Activated CD4-positive, alpha-beta T cell treated with anti-CD3 and anti-CD28 coated beads, Interleukin-2, amount 10 ng/mL, durations not matched to agents 7 days and 5 days (primary cell): Measurements from ENCODE around the gene PSD2. TPM values are rescaled to one million over a fixed set of nuclear protein-coding genes. Genes with fewer than 3 reads are reported as not detected.

Source experiments
- CTCF ChIA-PET: fragments of 350-600 bp; sonication (Branson Sonifier 250); formaldehyde crosslinking; loops from one replicate; lab custom pipeline; 2021; ENCODE audit warnings: antibody characterized with exemption; lab: Charles Lee
- POLR2A ChIA-PET: fragments of 350-600 bp; sonication (Branson Sonifier 250); formaldehyde crosslinking; loops from one replicate; lab custom pipeline; 2021; ENCODE audit warnings: antibody characterized with exemption; lab: Charles Lee
- DNase-seq: peaks from one replicate; pipeline ENCODE4 v3.0.0-alpha.2; 2020
- H3K27ac Mint-ChIP-seq: one replicate; pipeline ENCODE4 v1.8.0; 2021; ENCODE audit warnings: mild to moderate bottlenecking, moderate library complexity, mixed read lengths
- H3K27me3 Mint-ChIP-seq: one replicate; pipeline ENCODE4 v1.8.0; 2021; ENCODE audit warnings: mixed read lengths
- H3K36me3 Mint-ChIP-seq: one replicate; pipeline ENCODE4 v1.8.0; 2021; ENCODE audit warnings: low read depth, mixed read lengths
- H3K4me1 Mint-ChIP-seq: one replicate; pipeline ENCODE4 v1.8.0; 2021; ENCODE audit warnings: mixed read lengths
- H3K4me3 Mint-ChIP-seq: one replicate; pipeline ENCODE4 v1.8.0; 2021; ENCODE audit warnings: mild to moderate bottlenecking, moderate library complexity, mixed read lengths
- H3K9me3 Mint-ChIP-seq: one replicate; pipeline ENCODE4 v1.8.0; 2021; ENCODE audit warnings: mixed read lengths
- total RNA-seq, 2 experiments: library from RNA; stranded (reverse); gene quantifications; one replicate each; pipeline ENCODE4 v1.2.3, GENCODE V29; 2021

The PSD2 gene
- not detected for total RNA-seq

GRCh38 chr5:139795074-139796001, at the start of gene PSD2:
Gene PSD2 (plus strand): TSS chr5:139795808. CDS start chr5:139809441, 13,633 bp downstream.
- no peak within 1 kb of the TSS for H3K4me3 Mint-ChIP-seq
- H3K4me1 Mint-ChIP-seq = peaks cover 3% of the 10 kb centered on the region
- DNase-seq = peak; percentile 12
- H3K27me3 Mint-ChIP-seq = peaks cover 65% of the 10 kb centered on the region
- CTCF ChIA-PET = no interaction called here
- H3K36me3 Mint-ChIP-seq = no peaks in the 10 kb centered on the region
- POLR2A ChIA-PET = no interaction called here
- no peak within 1 kb of the TSS for H3K27ac Mint-ChIP-seq
- H3K9me3 Mint-ChIP-seq = no peaks in the 10 kb centered on the region

GRCh38 chr5:139746691-139747582, 48.7 kb upstream of the PSD2 start:
- H3K4me3 Mint-ChIP-seq = peak overlapping the region; percentile 64
- H3K27me3 Mint-ChIP-seq = peaks cover 52% of the 10 kb centered on the region
- H3K36me3 Mint-ChIP-seq = peaks cover 2% of the 10 kb centered on the region
- ChIA-PET POLR2A (interaction anchor here (0.6 kb wide), 1 partner anchor 141 kb away, joined by 3 read pairs; no protein-coding TSS in a partner anchor), CTCF (interaction anchor here (0.7 to 2.0 kb wide), 5 partner anchors 12 to 325 kb away, joined by 3 to 6 read pairs (median 3); no protein-coding TSS in a partner anchor)
- H3K27ac Mint-ChIP-seq = no peak overlapping the region
- peaks cover 19% of the 10 kb centered on the region for H3K4me1 Mint-ChIP-seq
- no peaks in the 10 kb centered on the region for H3K9me3 Mint-ChIP-seq
- DNase-seq = peak; percentile 38

GRCh38 chr5:139747583-139748504, 47.8 kb upstream of the PSD2 start:
- Mint-ChIP-seq H3K36me3 (peaks cover 2% of the 10 kb centered on the region), H3K4me3 (peak overlapping the region; percentile 64), H3K4me1 (peaks cover 19% of the 10 kb centered on the region), H3K27me3 (peaks cover 58% of the 10 kb centered on the region), H3K27ac (peak overlapping the region; percentile 51), H3K9me3 (no peaks in the 10 kb centered on the region)
- ChIA-PET POLR2A (interaction anchor here (0.6 kb wide), 1 partner anchor 140 kb away, joined by 3 read pairs; no protein-coding TSS in a partner anchor), CTCF (interaction anchor here (0.6 to 8.2 kb wide), 6 partner anchors 11 to 88 kb away, joined by 3 to 62 read pairs (median 3); no protein-coding TSS in a partner anchor)
- no peak for DNase-seq

DNA sequence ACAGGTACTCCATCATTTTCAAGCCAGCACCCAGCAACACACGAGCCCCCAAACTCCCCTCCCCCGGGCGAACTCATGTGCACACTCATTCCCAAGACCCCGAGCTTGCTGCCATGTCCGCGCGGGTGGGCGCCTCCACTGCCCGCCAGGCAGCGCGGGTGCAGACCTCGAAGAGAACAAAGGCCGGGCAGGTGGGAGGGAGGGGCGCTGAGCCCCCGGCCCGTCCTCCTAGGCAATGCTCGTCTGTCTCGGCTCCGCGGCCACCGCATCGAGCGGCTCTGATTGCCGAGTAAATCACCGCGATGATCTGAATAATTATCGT, 47.1 kb upstream of the PSD2 start:
- CTCF ChIA-PET = interaction anchor here (0.6 to 8.2 kb wide), 4 partner anchors 18 to 113 kb away, joined by 3 to 62 read pairs (median 4); no protein-coding TSS in a partner anchor
- Mint-ChIP-seq H3K27ac (peak overlapping the region; percentile 51), H3K4me1 (peaks cover 19% of the 10 kb centered on the region), H3K27me3 (peaks cover 57% of the 10 kb centered on the region), H3K36me3 (peaks cover 2% of the 10 kb centered on the region), H3K9me3 (no peaks in the 10 kb centered on the region), H3K4me3 (no peak overlapping the region)
- POLR2A ChIA-PET = no interaction called here
- DNase-seq = no peak

GRCh38 chr5:139749242-139749641, 46.4 kb upstream of the PSD2 start:
- POLR2A ChIA-PET = no interaction called here
- CTCF ChIA-PET = interaction anchor here (1.3 to 8.2 kb wide), 3 partner anchors 17 to 114 kb away, joined by 3 to 62 read pairs (median 4); no protein-coding TSS in a partner anchor
- DNase-seq = no peak
- Mint-ChIP-seq H3K4me3 (no peak overlapping the region), H3K27me3 (peaks cover 56% of the 10 kb centered on the region), H3K27ac (no peak overlapping the region), H3K36me3 (peaks cover 2% of the 10 kb centered on the region), H3K9me3 (no peaks in the 10 kb centered on the region), H3K4me1 (peaks cover 19% of the 10 kb centered on the region)

DNA sequence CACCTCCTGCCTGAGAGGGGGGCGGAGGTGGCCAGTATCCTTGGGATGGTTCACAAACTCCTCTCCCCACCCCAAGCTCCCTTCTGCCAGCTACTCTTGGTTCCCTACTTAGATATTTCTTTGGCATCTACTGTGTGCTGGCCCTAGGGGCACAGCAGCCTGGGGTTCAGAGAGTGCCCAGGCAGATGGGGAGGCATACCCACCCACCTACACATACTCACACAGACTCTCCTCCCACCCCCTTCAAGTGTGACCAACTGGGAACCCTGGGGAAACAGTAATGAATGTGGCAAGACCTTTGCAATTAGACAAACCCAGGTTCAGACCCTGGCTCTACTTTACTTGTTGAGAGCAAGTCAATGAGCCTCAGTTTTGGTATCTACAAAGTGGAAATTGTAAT, 44.4 kb upstream of the PSD2 start:
- Mint-ChIP-seq H3K9me3 (no peaks in the 10 kb centered on the region), H3K4me3 (no peak overlapping the region), H3K36me3 (peaks cover 2% of the 10 kb centered on the region), H3K4me1 (peaks cover 21% of the 10 kb centered on the region), H3K27me3 (peaks cover 62% of the 10 kb centered on the region), H3K27ac (no peak overlapping the region)
- POLR2A ChIA-PET = no interaction called here
- CTCF ChIA-PET = interaction anchor here (1.2 to 8.2 kb wide), 2 partner anchors 15 to 36 kb away, joined by 3 to 62 read pairs; no protein-coding TSS in a partner anchor
- DNase-seq = no peak

DNA sequence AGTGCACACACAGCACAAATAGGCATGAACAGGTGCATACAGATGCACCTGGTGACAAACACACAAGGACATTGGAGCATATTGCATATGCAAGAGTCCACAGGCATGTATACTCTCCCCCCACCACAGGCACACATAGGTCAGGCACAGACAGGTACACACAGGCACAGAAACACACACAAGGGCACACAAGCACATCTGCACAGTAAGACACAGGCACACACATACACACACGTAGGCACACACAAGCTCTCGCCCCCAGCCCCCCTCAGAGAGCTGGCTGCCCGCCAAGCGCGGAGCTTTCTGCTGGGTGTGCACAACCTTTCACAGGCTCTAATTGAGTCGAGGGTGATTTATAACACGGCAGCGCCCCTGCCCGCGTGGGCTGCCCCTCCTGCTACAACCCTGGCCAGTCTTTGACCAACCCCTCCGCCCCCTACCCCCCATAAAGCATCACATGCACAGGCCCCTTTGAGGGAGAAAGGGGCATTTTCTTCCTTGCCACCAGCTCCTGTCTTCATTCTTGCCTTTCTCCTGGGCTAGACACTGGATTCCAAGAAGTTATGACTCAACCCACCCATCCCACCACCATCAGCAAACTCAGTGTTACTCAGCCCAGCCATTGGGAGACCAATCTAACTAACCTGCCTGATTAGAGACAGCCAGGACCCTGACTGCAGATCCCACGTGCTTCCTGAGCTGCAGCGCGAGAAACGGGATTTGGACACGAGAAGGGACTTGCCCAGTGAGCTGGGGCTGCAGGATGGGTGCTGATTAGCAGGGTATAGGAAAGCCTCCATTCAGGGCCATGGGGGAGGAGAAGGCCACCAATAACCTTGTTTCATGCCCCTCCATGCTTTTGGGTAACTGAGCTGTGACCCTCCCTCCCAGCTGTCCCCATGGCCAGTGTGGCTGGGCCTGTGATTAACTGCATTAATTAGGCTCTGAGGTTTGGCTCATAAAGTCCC, 42.8 kb upstream of the PSD2 start:
- ChIA-PET POLR2A (no interaction called here), CTCF (interaction anchor here (0.8 to 8.2 kb wide), 5 partner anchors 9 to 62 kb away, joined by 3 to 62 read pairs (median 4); no protein-coding TSS in a partner anchor)
- H3K36me3 Mint-ChIP-seq = no peaks in the 10 kb centered on the region
- H3K9me3 Mint-ChIP-seq = no peaks in the 10 kb centered on the region
- peaks cover 67% of the 10 kb centered on the region for H3K27me3 Mint-ChIP-seq
- H3K27ac Mint-ChIP-seq = no peak overlapping the region
- no peak overlapping the region for H3K4me3 Mint-ChIP-seq
- H3K4me1 Mint-ChIP-seq = peaks cover 11% of the 10 kb centered on the region
- DNase-seq = no peak

DNA sequence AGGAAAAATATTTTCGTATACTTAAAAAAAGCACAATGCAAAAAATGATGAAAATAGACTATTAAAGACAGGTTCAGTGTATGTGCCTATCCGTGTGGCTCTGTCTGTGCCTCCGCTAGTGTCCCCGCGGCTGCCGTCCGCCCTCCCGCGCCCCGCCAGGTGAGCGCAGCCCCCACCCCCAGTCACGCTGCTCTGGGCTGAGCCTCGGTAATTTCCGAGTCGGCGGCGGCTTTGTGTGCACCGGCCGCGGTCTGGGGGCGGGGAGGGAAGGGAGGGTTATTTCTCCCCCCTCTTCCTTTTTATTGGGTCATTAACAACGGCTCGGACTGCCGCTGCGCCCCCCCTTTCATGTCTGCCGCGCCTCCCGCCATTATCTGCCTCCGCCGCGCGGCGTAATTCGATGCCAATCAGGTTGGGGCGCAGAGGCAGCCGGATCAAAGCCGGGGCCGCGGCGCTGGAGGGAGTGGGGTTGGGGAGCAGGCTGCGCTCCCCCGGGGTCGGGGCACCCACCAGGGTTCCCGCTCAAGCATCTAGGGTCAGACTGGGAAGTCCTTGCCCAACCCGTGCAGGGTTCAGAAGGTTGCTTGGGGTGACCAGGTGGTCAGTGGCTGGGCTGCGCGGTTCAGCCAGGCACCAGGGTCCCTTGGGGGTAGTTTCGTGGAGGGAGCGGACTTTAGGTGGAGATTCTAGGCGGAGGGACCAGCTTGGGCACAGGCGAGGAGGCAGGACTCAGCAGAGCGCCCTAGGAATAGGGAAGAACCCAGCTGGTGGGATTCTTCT, 39.5 kb upstream of the PSD2 start:
- POLR2A ChIA-PET = no interaction called here
- H3K9me3 Mint-ChIP-seq = no peaks in the 10 kb centered on the region
- H3K27ac Mint-ChIP-seq = no peak overlapping the region
- CTCF ChIA-PET = interaction anchor here (1.5 to 8.2 kb wide), 2 partner anchors 10 kb away, joined by 9 to 62 read pairs; no protein-coding TSS in a partner anchor
- H3K27me3 Mint-ChIP-seq = peaks cover 60% of the 10 kb centered on the region
- no peaks in the 10 kb centered on the region for H3K36me3 Mint-ChIP-seq
- peaks cover 8% of the 10 kb centered on the region for H3K4me1 Mint-ChIP-seq
- H3K4me3 Mint-ChIP-seq = no peak overlapping the region
- DNase-seq = no peak

GRCh38 chr5:139756971-139757370, 38.6 kb upstream of the PSD2 start:
- POLR2A ChIA-PET = no interaction called here
- no peak overlapping the region for H3K27ac Mint-ChIP-seq
- H3K9me3 Mint-ChIP-seq = no peaks in the 10 kb centered on the region
- peaks cover 64% of the 10 kb centered on the region for H3K27me3 Mint-ChIP-seq
- H3K4me1 Mint-ChIP-seq = peaks cover 8% of the 10 kb centered on the region
- DNase-seq = no peak
- H3K36me3 Mint-ChIP-seq = no peaks in the 10 kb centered on the region
- CTCF ChIA-PET = interaction anchor here (1.5 kb wide), 1 partner anchor 9 kb away, joined by 9 read pairs; no protein-coding TSS in a partner anchor
- H3K4me3 Mint-ChIP-seq = no peak overlapping the region

GRCh38 chr5:139757727-139758509, 37.7 kb upstream of the PSD2 start:
- Mint-ChIP-seq H3K27me3 (peaks cover 67% of the 10 kb centered on the region), H3K36me3 (no peaks in the 10 kb centered on the region), H3K9me3 (no peaks in the 10 kb centered on the region), H3K27ac (no peak overlapping the region), H3K4me3 (no peak overlapping the region), H3K4me1 (peaks cover 8% of the 10 kb centered on the region)
- no peak for DNase-seq
- CTCF ChIA-PET = interaction anchor here (1.1 kb wide), 1 partner anchor 392 kb away, joined by 3 read pairs; no protein-coding TSS in a partner anchor
- POLR2A ChIA-PET = no interaction called here
